A673 (cell line): Measurements from ENCODE around the gene BSDC1. TPM values are rescaled to one million over a fixed set of nuclear protein-coding genes. Genes with fewer than 3 reads are reported as not detected.
"Not testable (repeated sequence)": the region's sequence is repeated elsewhere in the genome, so short reads cannot be mapped to it uniquely, and the experiment has no call there.

Experiments used
- BruUV-seq: library from RNA; stranded (reverse); fragments of 400-500 nt; replicated peaks from 2 replicates; lab custom pipeline; 2021; lab: Mats Ljungman, UMichigan
- CTCF ChIA-PET: fragments of 300-600 bp; sonication (Branson Sonifier 250); formaldehyde crosslinking; loops from one replicate; lab custom pipeline; 2022; ENCODE audit warnings: antibody characterized with exemption; lab: Charles Lee
- POLR2A ChIA-PET: fragments of 300-600 bp; sonication (Branson Sonifier 250); formaldehyde crosslinking; loops from one replicate; lab custom pipeline; 2022; ENCODE audit warnings: antibody characterized with exemption; ENCODE audit not compliant: low non-redundant PET; lab: Charles Lee
- DNase-seq: peaks from one replicate; pipeline ENCODE4 v3.0.0-alpha.2; 2015; ENCODE audit warnings: low spot score
- H3K27ac ChIP-seq: fragments of 200-600 bp; sonication (generic); 2 replicates; pipeline ENCODE4 v1.5.1; 2016; ENCODE audit warnings: mixed run types, low read depth, mild to moderate bottlenecking, mixed read lengths, antibody characterized with exemption, low read length; ENCODE audit not compliant: poor library complexity, severe bottlenecking
- H3K27me3 ChIP-seq: fragments of 200-600 bp; sonication (generic); replicated peaks from 2 replicates; pipeline ENCODE4 v1.6.1; 2017; ENCODE audit warnings: mixed run types, low read depth, mild to moderate bottlenecking, mixed read lengths, antibody characterized with exemption, low read length; ENCODE audit not compliant: insufficient read depth, poor library complexity
- H3K36me3 ChIP-seq: fragments of 200-600 bp; sonication (generic); 2 replicates; pipeline ENCODE4 v1.6.1; 2016; ENCODE audit warnings: mixed run types, mild to moderate bottlenecking, mixed read lengths, antibody characterized with exemption, low read length; ENCODE audit not compliant: insufficient read depth, poor library complexity, severe bottlenecking
- H3K4me1 ChIP-seq: fragments of 200-600 bp; sonication (generic); 2 replicates; pipeline ENCODE4 v1.6.1; 2017; ENCODE audit warnings: mixed run types, mild to moderate bottlenecking, mixed read lengths, antibody characterized with exemption, low read length; ENCODE audit not compliant: insufficient read depth, poor library complexity, severe bottlenecking
- H3K4me3 ChIP-seq: fragments of 200-600 bp; sonication (generic); 2 replicates; pipeline ENCODE4 v1.5.1; 2016; ENCODE audit warnings: low read depth, mixed run types, mild to moderate bottlenecking, mixed read lengths, low read length; ENCODE audit not compliant: poor library complexity, severe bottlenecking
- H3K9me3 ChIP-seq: fragments of 200-600 bp; sonication (generic); 2 replicates; pipeline ENCODE4 v1.6.1; 2016; ENCODE audit warnings: mixed run types, low read depth, mild to moderate bottlenecking, mixed read lengths, antibody characterized with exemption, low read length; ENCODE audit not compliant: poor library complexity, severe bottlenecking
- EZH2 ChIP-seq: fragments of 200-600 bp; sonication (generic); IDR thresholded peaks from 2 replicates; pipeline ENCODE4 v1.6.1; 2017; ENCODE audit warnings: borderline replicate concordance, low read depth, mild to moderate bottlenecking, mixed read lengths, antibody characterized with exemption, low read length; ENCODE audit not compliant: poor library complexity, severe bottlenecking
- intact Hi-C: fragments of 100-400 bp; cut with micrococcal nuclease; formaldehyde crosslinking; loops from one replicate; pipeline ENCODE4 v1.10.0; 2022; ENCODE audit not compliant: unreplicated experiment
- total RNA-seq: library from RNA; stranded (reverse); gene quantifications from 2 replicates; pipeline ENCODE4 v1.2.3, GENCODE V29; 2021
- TF ChIP-seq, protein P1 (sequence below): fragments of 300-800, 200-600 bp; sonication (generic); conservative IDR thresholded peaks from 2 replicates; pipeline ENCODE4 v1.5.1; 2017; ENCODE audit warnings: low read depth, mild to moderate bottlenecking, antibody characterized with exemption, low read length, moderate library complexity, mixed read lengths

Gene BSDC1
- total RNA-seq, 1 experiment from 2014 or later = 48.0 TPM

DNA sequence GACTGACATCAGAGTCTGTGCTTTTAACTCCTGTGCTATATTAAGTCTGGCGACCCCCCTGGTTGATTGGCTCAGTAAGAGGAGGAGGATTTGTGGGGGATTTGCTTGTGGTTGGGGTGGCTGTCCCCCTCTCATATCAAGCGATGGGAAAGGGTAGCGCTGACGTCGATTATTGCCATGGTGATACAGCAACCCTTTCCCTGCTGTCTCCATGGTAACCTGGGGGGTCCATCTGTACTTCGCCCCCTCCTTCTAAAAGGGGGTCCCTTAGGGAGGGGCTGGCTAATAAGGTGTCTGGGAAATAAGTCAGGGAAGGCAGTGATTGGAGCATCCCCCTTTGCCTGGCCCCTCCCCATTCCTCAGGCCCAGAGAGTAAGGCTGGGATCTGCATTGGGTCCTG lies 36.6 kb downstream of the BSDC1 start:
- no peak overlapping the region for H3K27ac ChIP-seq
- no peak for DNase-seq
- no peak overlapping the region for H3K4me3 ChIP-seq
- intact Hi-C loops = no loop called here
- no peaks in the 10 kb centered on the region for H3K36me3 ChIP-seq
- ChIA-PET CTCF (no interaction called here), POLR2A (no interaction called here)
- no peak for TF ChIP-seq EZH2
- TF ChIP-seq, protein P1, sequence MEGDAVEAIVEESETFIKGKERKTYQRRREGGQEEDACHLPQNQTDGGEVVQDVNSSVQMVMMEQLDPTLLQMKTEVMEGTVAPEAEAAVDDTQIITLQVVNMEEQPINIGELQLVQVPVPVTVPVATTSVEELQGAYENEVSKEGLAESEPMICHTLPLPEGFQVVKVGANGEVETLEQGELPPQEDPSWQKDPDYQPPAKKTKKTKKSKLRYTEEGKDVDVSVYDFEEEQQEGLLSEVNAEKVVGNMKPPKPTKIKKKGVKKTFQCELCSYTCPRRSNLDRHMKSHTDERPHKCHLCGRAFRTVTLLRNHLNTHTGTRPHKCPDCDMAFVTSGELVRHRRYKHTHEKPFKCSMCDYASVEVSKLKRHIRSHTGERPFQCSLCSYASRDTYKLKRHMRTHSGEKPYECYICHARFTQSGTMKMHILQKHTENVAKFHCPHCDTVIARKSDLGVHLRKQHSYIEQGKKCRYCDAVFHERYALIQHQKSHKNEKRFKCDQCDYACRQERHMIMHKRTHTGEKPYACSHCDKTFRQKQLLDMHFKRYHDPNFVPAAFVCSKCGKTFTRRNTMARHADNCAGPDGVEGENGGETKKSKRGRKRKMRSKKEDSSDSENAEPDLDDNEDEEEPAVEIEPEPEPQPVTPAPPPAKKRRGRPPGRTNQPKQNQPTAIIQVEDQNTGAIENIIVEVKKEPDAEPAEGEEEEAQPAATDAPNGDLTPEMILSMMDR = no peak
- H3K4me1 ChIP-seq = peaks cover 8% of the 10 kb centered on the region
- H3K27me3 ChIP-seq = no peaks in the 10 kb centered on the region
- H3K9me3 ChIP-seq = no peaks in the 10 kb centered on the region
- no TSS peak for BruUV-seq

- no peak overlapping the region for H3K27ac ChIP-seq
- no peak for DNase-seq
- no peak overlapping the region for H3K4me3 ChIP-seq
- intact Hi-C loops = no loop called here
- H3K36me3 ChIP-seq = no peaks in the 10 kb centered on the region
- ChIA-PET POLR2A (interaction anchor here (0.7 kb wide), 1 partner anchor 8 kb away, joined by 14 read pairs; no protein-coding TSS in a partner anchor), CTCF (no interaction called here)
- no peaks in the 10 kb centered on the region for H3K27me3 ChIP-seq
- TF ChIP-seq EZH2 = no peak
- TF ChIP-seq, protein P1 = no peak
- peaks cover 8% of the 10 kb centered on the region for H3K4me1 ChIP-seq
- no peaks in the 10 kb centered on the region for H3K9me3 ChIP-seq
- no TSS peak for BruUV-seq
Measured at GRCh38 chr1:32356478-32356877, 37.8 kb downstream of the BSDC1 start.

GRCh38 chr1:32355778-32356177 lies 38.5 kb downstream of the BSDC1 start:
- intact Hi-C loops, DNase-seq, CTCF ChIA-PET, H3K9me3 ChIP-seq, H3K27ac ChIP-seq, H3K4me3 ChIP-seq, H3K27me3 ChIP-seq, H3K36me3 ChIP-seq, H3K4me1 ChIP-seq, BruUV-seq: not testable (repeated sequence)
- POLR2A ChIA-PET = interaction anchor here (0.7 kb wide), 1 partner anchor 9 kb away, joined by 14 read pairs; no protein-coding TSS in a partner anchor

DNA sequence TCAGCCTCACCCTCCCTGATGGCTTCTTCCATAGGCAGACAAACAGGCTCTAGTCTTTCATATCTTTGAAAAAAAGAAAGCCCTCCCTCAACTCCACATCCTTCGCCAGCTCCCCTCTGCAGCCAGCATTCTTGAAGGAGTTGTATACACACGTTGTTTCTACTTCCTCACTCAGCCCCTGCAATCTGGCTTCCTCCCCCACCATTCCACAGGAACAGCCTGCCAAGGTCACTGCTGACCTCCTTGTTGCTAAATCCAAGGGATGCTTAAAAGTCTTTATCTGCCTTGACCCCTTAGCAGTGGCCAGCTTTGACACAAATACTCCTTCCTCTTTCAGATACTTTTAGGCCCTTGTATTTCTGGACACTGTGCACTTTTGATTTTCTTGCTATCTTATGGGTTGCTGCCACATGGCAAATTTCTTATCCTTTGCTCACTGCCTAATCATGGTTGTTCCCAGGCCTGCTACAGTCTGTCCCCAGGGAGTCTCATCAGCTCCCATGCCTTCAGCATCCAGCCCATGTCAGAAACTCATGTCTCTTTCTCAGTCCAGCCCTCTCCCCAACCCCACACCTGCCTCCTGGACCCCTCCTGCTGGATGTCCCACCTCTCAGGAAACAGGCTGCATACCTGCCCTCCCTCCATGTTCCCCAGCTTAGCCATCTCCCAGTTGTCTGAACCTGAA lies 40.2 kb downstream of the BSDC1 start:
- Histone ChIP-seq H3K27me3 (no peaks in the 10 kb centered on the region), H3K9me3 (peaks cover 5% of the 10 kb centered on the region), H3K27ac (no peak overlapping the region), H3K4me1 (peaks cover 8% of the 10 kb centered on the region), H3K4me3 (no peak overlapping the region), H3K36me3 (no peaks in the 10 kb centered on the region)
- no peak for DNase-seq
- BruUV-seq = no TSS peak
- no peak for TF ChIP-seq EZH2
- TF ChIP-seq, protein P1 = no peak
- intact Hi-C loops = no loop called here
- ChIA-PET POLR2A (no interaction called here), CTCF (no interaction called here)
